GM23338 (cell line): ENCODE results near the gene NOX4. TPM values are rescaled to one million over a fixed set of nuclear protein-coding genes. Genes with fewer than 3 reads are reported as not detected.
"Not testable (repeated sequence)": the region's sequence is repeated elsewhere in the genome, so short reads cannot be mapped to it uniquely, and the experiment has no call there.

Experiments used
- ATAC-seq: fragments of 200-7000 bp; cut with Tn5 transposase; 3 replicates; pipeline ENCODE4 v1.9.1; 2020
- DNase-seq: peaks from one replicate; pipeline ENCODE4 v3.0.0-alpha.2; 2015; ENCODE audit warnings: low spot score
- H2AFZ ChIP-seq: fragments of 200-600 bp; sonication (generic); 2 replicates; pipeline ENCODE4 v1.8.0; 2016; ENCODE audit warnings: antibody characterized with exemption, mild to moderate bottlenecking, moderate library complexity
- H3F3A ChIP-seq: fragments of 200-600 bp; sonication (generic); replicated peaks from 2 replicates; pipeline ENCODE4 v1.8.0; 2017; ENCODE audit warnings: antibody characterized with exemption, mixed run types, low read depth
- H3K27ac ChIP-seq: fragments of 200-600 bp; sonication (generic); 2 replicates; pipeline ENCODE4 v1.6.1; 2016; ENCODE audit warnings: low read depth
- H3K27me3 ChIP-seq: fragments of 200-600 bp; sonication (generic); 2 replicates; pipeline ENCODE4 v1.8.0; 2016; ENCODE audit warnings: mild to moderate bottlenecking, mixed run types, moderate library complexity; ENCODE audit not compliant: insufficient read depth
- H3K36me3 ChIP-seq: fragments of 200-600 bp; sonication (generic); 2 replicates; pipeline ENCODE4 v1.8.0; 2016; ENCODE audit warnings: mild to moderate bottlenecking; ENCODE audit not compliant: insufficient read depth
- H3K4me1 ChIP-seq: fragments of 200-600 bp; sonication (generic); 2 replicates; pipeline ENCODE4 v1.8.0; 2016; ENCODE audit warnings: mild to moderate bottlenecking, moderate library complexity; ENCODE audit not compliant: insufficient read depth
- H3K4me2 ChIP-seq: fragments of 200-600 bp; sonication (generic); 2 replicates; pipeline ENCODE4 v1.7.1; 2017; ENCODE audit warnings: mixed run types
- H3K4me3 ChIP-seq: fragments of 200-600 bp; sonication (generic); 2 replicates; pipeline ENCODE4 v1.6.1; 2016; ENCODE audit warnings: mixed run types
- H3K79me2 ChIP-seq: fragments of 200-600 bp; sonication (generic); replicated peaks from 2 replicates; pipeline ENCODE4 v1.8.0; 2017; ENCODE audit warnings: mild to moderate bottlenecking; ENCODE audit not compliant: insufficient read depth
- H3K9me2 ChIP-seq: fragments of 200-600 bp; sonication (generic); 2 replicates; pipeline ENCODE4 v1.8.0; 2017; ENCODE audit not compliant: insufficient read depth
- H4K20me1 ChIP-seq: fragments of 200-600 bp; sonication (generic); replicated peaks from 2 replicates; pipeline ENCODE4 v1.8.0; 2017; ENCODE audit warnings: mild to moderate bottlenecking; ENCODE audit not compliant: insufficient read depth
- H3K27ac Mint-ChIP-seq: 2 replicates; pipeline ENCODE4 v1.8.0; 2020; ENCODE audit warnings: inconsistent platforms, mild to moderate bottlenecking, moderate library complexity, mixed read lengths
- H3K27me3 Mint-ChIP-seq: 3 replicates; pipeline ENCODE4 v1.8.0; 2022; ENCODE audit warnings: low read depth, mild to moderate bottlenecking, moderate library complexity, mixed read lengths, inconsistent platforms; ENCODE audit not compliant: insufficient read depth, poor library complexity
- H3K36me3 Mint-ChIP-seq: 3 replicates; pipeline ENCODE4 v1.8.0; 2021; ENCODE audit warnings: low read depth, mild to moderate bottlenecking, inconsistent platforms, moderate library complexity, mixed read lengths
- H3K4me1 Mint-ChIP-seq: 3 replicates; pipeline ENCODE4 v1.8.0; 2020; ENCODE audit warnings: mild to moderate bottlenecking, inconsistent platforms, mixed read lengths
- H3K4me3 Mint-ChIP-seq: 3 replicates; pipeline ENCODE4 v1.8.0; 2021; ENCODE audit warnings: moderate library complexity, mild to moderate bottlenecking, inconsistent platforms, mixed read lengths
- H3K9me3 Mint-ChIP-seq: 3 replicates; pipeline ENCODE4 v1.8.0; 2020; ENCODE audit warnings: moderate library complexity, mild to moderate bottlenecking, inconsistent platforms, mixed read lengths
- CREB1 ChIP-seq: fragments of 250-450 bp; sonication (Bioruptor Pico); IDR thresholded peaks from 2 replicates; pipeline ENCODE4 v1.5.0; 2020; ENCODE audit warnings: low read depth, mild to moderate bottlenecking, moderate library complexity
- polyA plus RNA-seq: library from polyadenylated mRNA; unstranded; fragments of >200 nt; fragmentation: Nextera tagmentation; extraction: Ambion mirVana; gene quantifications from 2 replicates; pipeline ENCODE4 v1.2.1, GENCODE V29; 2016
- total RNA-seq: library from RNA; depleted of rRNA; stranded (reverse); fragments of >200 nt; shearing (Covaris generic); gene quantifications from 2 replicates; pipeline ENCODE4 v1.2.3, GENCODE V29; 2014

NOX4 gene
- total and polyA plus RNA-seq, 2 experiments from 2014 or later, result 1.9 to 2.6 TPM

DNA sequence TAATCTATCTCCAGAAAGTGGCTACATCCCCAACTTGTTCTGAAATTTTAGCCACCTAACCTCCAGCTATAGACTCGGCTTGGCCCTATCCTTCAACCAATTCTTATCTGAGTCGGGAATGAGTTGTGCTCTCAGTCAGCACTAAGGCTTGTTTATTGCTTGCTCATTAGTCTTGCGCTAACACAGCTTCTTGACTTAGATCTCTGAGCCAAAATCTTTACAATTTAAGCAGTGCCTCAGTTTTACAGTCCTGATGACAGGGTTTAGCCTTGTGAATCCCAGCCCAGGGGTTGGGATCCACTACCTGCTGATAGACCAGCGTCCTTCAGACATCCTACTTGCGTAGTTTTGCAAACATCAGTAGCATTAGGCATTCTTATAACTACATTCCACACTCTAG is 144.6 kb downstream of the NOX4 start (continued):
- no peak for TF ChIP-seq CREB1 (CRISPR knock-in tag)

DNA sequence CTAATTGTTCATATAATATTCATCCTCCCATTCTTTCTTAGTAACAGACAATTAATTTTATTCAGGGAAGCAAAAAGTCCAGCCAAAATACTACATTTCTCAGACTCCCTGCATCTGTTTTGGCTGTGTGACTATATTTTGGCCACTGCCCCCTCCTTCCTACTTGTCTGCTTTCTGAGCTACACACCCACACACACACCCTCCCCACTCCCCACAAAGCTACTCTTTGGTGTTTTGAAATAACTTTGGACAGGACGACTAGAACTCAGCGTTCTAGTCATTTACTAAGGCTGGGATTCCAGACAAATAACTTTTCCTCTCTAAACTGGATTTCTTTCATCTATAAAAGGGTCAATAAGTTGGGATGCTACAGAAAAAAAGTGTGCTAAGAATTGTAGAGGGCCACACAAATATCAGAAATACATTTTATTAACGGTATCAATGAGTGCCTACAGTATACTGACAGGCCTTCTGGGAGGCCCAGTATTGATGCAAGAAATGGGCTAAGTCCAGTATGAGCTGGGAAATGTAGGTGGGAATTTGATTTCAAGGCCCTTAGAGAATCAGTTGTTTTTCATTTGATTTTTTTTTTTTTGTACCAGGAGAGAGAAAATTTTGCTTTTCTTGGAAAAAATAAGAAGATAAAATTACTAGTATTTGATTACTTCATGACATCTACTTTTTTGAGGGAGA is 148.1 kb downstream of the NOX4 start:
- H3K27ac Mint-ChIP-seq, ATAC-seq, H3K27ac ChIP-seq: not testable (repeated sequence)

DNA sequence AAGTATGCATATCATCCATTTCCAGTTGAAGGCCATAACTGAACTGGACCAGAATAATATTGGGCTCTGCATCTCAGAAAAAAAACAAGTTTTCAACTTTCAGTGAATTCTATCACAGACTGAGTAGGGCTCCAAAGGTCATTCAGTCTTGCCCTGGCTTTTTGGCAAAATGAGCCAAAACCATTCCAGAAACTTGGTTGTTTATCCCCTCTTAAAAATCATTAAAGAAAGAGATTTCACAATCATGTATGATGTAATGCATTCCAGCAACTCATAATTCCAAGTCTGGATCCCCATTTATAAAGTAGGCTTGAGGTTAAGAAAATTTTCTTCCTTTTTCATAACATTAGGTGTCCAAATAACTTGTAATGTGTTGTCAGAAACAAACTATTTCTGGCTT is 150.7 kb downstream of the NOX4 start:
- not testable (repeated sequence) for H3K36me3 ChIP-seq, H3K27ac ChIP-seq, DNase-seq, H3K27ac Mint-ChIP-seq, H3K79me2 ChIP-seq, H3K9me3 Mint-ChIP-seq, H3K4me3 Mint-ChIP-seq, H3K4me1 ChIP-seq, H3K27me3 Mint-ChIP-seq, H3K9me2 ChIP-seq, H3K4me3 ChIP-seq, H2AFZ ChIP-seq, ATAC-seq, H4K20me1 ChIP-seq, H3K4me1 Mint-ChIP-seq, H3K36me3 Mint-ChIP-seq, H3K27me3 ChIP-seq, H3K4me2 ChIP-seq, H3F3A ChIP-seq

More for the DNA sequence above, 148.1 kb downstream of the NOX4 start:
- not testable (repeated sequence) for H3K4me3 ChIP-seq, H3K27me3 Mint-ChIP-seq, H3K79me2 ChIP-seq, H3K4me3 Mint-ChIP-seq, H3F3A ChIP-seq, H3K4me1 ChIP-seq, H2AFZ ChIP-seq, H3K27me3 ChIP-seq, DNase-seq, H3K9me3 Mint-ChIP-seq, H3K36me3 Mint-ChIP-seq, H3K4me1 Mint-ChIP-seq, H3K36me3 ChIP-seq, H4K20me1 ChIP-seq, H3K9me2 ChIP-seq, H3K4me2 ChIP-seq

DNA sequence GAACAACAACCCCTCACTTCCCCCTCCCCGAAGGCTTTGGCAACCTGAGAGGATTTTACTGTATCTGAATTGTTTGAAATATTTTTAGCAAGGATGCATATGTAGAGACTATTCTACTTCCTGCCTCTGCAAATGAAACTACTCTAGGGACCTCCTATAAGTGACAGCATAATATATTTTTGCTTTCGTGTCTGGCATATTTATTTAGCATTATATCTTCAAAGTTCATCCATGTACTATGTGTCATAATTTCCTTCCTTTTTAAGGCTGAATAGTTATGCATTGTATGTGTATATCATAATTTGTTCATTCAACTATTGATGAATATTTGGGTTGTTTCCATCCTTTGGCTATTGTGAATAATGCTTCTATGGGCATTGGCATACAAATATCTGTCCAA is 153.1 kb downstream of the NOX4 start:
- not testable (repeated sequence) for H3K9me3 Mint-ChIP-seq, H3K4me1 ChIP-seq, H3K4me3 ChIP-seq, H3K27me3 Mint-ChIP-seq, H3F3A ChIP-seq, H3K27ac ChIP-seq, H3K27ac Mint-ChIP-seq, DNase-seq, H3K36me3 ChIP-seq, H3K79me2 ChIP-seq, H2AFZ ChIP-seq, H3K36me3 Mint-ChIP-seq, H3K4me1 Mint-ChIP-seq, H3K27me3 ChIP-seq, H3K9me2 ChIP-seq, H3K4me2 ChIP-seq, H4K20me1 ChIP-seq, H3K4me3 Mint-ChIP-seq, ATAC-seq

DNA sequence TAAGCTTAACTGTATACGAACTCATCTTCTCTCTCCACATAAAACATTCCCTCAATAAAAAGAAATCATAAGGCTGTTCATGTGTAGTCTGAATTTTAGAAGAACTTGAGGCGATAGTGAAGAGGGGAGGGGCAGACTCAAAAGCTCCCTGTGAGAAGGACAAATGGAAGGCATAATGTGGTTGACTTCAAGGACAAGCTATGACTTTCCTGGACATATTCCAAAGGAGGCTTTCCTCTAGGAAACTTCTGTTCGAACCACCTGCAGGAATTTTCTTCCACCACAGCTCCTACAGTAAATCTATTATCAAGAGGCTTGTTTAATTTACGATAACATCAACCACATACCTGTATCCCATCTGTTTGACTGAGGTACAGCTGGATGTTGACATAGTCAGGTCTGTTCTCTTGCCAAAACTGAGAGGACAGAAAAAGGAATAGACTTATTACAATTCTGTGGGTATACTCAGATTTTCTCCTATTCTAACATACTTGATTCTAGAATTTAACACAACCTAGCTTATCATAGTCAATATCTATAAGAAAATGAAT is 154.0 kb downstream of the NOX4 start:
- H3K9me2 ChIP-seq, H3K4me3 Mint-ChIP-seq, DNase-seq, H3K27ac ChIP-seq, H3K4me3 ChIP-seq, H3K9me3 Mint-ChIP-seq, H4K20me1 ChIP-seq, H3K27ac Mint-ChIP-seq, H3K4me1 ChIP-seq, H2AFZ ChIP-seq, H3K27me3 Mint-ChIP-seq, H3K4me2 ChIP-seq, H3K27me3 ChIP-seq, H3F3A ChIP-seq, H3K36me3 ChIP-seq, H3K36me3 Mint-ChIP-seq, H3K79me2 ChIP-seq, ATAC-seq: not testable (repeated sequence)
- peaks cover 11% of the 10 kb centered on the region; the same call in 2 of the 3 replicates for H3K4me1 Mint-ChIP-seq
